Kidney (tissue), 14 donors: ENCODE measurements around the gene STIM1. TPM values are rescaled to one million over a fixed set of nuclear protein-coding genes. Genes with fewer than 3 reads are reported as not detected.

Experiments
- DNase-seq, 5 donors: peaks; one replicate each; pipeline ENCODE4 v3.0.0-alpha.2; 2013 to 2020
- FAIRE-seq: peaks from 2 replicates; lab custom pipeline; 2012; peaks lifted over from hg19 to GRCh38; lab: Jason Lieb, UNC
- H3K27ac ChIP-seq, 2 donors: one replicate each; pipeline ENCODE4 v1.7.0; 2013; ENCODE audit warnings: low read depth in 2 of 2, low read length in 2 of 2, inconsistent platforms in 1 of 2
- H3K27me3 ChIP-seq: one replicate; pipeline ENCODE4 v1.7.1; 2013; ENCODE audit warnings: low read length, inconsistent platforms; ENCODE audit not compliant: control insufficient read depth, insufficient read depth
- H3K36me3 ChIP-seq, 3 donors: one replicate each; pipeline versions ENCODE4 v1.7.0 to v1.7.1; 2013; ENCODE audit warnings: low read length in 3 of 3, control low read depth in 1 of 3, inconsistent platforms in 1 of 3; ENCODE audit not compliant: insufficient read depth in 3 of 3, control insufficient read depth in 2 of 3
- H3K4me1 ChIP-seq, 3 donors: one replicate each; pipeline versions ENCODE4 v1.7.0 to v1.7.1; 2013; ENCODE audit warnings: low read length in 3 of 3, inconsistent platforms in 1 of 3, low read depth in 1 of 3; ENCODE audit not compliant: control insufficient read depth in 2 of 3, insufficient read depth in 2 of 3
- H3K4me3 ChIP-seq, 3 donors: one replicate each; pipeline versions ENCODE4 v1.7.0 to v1.8.1; 2013; ENCODE audit warnings: low read length in 3 of 3, control low read depth in 1 of 3, inconsistent platforms in 1 of 3
- H3K9ac ChIP-seq, 3 donors: one replicate each; pipeline versions ENCODE4 v1.7.0 to v1.7.1; 2013; ENCODE audit warnings: low read length in 3 of 3, control low read depth in 1 of 3, inconsistent platforms in 1 of 3
- H3K9me3 ChIP-seq, 3 donors: one replicate each; pipeline versions ENCODE4 v1.7.0 to v1.7.1; 2013; ENCODE audit warnings: low read length in 3 of 3, control low read depth in 1 of 3, inconsistent platforms in 1 of 3; ENCODE audit not compliant: control insufficient read depth in 2 of 3, insufficient read depth in 1 of 3
- intact Hi-C: fragments of 100-400 bp; cut with DNase I; formaldehyde crosslinking; loops from one replicate; pipeline ENCODE4 v1.11.1; 2022
- polyA plus RNA-seq: library from polyadenylated mRNA; stranded (reverse); fragments of 350-450 nt; fragmentation: Illumina TruSeq; extraction: RNeasy Lipid Tissue Mini Kit (QIAGEN cat#74804); gene quantifications from one replicate; pipeline ENCODE4 v1.2.3, GENCODE V29; 2014; ENCODE audit warnings: low read depth, low replicate concordance; ENCODE audit not compliant: insufficient read depth
- total RNA-seq: library from RNA; stranded (reverse); fragmentation: NEBNext Ultra II Directional; extraction: Animal tissue kit (Norgen Biotek cat#: 25700); gene quantifications from one replicate; pipeline ENCODE4 v1.2.1, GENCODE V29; 2021
- TF ChIP-seq, protein P1 (sequence below): IDR thresholded peaks from 3 replicates; pipeline ENCODE4 v1.5.1; 2012; ENCODE audit warnings: mild to moderate bottlenecking, moderate library complexity, borderline replicate concordance; ENCODE audit not compliant: insufficient read depth; ENCODE audit errors: extremely low read depth
- donor health status: control.
- donor health status: control.
- donor health status: control.
- donor health status: control.
- donor health status: control.
- donor health status: DM: yes; HTN: yes; CAD: no.
- donor health status: Normal renal cell carcinoma (clear cell type).

The STIM1 gene
- total and polyA plus RNA-seq, 2 donors from 2014 or later: 15.7 to 68.0 TPM

GRCh38 chr11:3936517-3936916 lies 81.1 kb downstream of the STIM1 start:
- intact Hi-C loops: no loop called here
- FAIRE-seq (no peak), DNase-seq (no peak)
- TF ChIP-seq, protein P1, sequence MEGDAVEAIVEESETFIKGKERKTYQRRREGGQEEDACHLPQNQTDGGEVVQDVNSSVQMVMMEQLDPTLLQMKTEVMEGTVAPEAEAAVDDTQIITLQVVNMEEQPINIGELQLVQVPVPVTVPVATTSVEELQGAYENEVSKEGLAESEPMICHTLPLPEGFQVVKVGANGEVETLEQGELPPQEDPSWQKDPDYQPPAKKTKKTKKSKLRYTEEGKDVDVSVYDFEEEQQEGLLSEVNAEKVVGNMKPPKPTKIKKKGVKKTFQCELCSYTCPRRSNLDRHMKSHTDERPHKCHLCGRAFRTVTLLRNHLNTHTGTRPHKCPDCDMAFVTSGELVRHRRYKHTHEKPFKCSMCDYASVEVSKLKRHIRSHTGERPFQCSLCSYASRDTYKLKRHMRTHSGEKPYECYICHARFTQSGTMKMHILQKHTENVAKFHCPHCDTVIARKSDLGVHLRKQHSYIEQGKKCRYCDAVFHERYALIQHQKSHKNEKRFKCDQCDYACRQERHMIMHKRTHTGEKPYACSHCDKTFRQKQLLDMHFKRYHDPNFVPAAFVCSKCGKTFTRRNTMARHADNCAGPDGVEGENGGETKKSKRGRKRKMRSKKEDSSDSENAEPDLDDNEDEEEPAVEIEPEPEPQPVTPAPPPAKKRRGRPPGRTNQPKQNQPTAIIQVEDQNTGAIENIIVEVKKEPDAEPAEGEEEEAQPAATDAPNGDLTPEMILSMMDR: no peak
- Histone ChIP-seq H3K9me3 (no peaks in the 10 kb centered on the region), H3K9ac (no peak overlapping the region), H3K27ac (no peak overlapping the region), H3K27me3 (no peaks in the 10 kb centered on the region), H3K4me1 (no peaks in the 10 kb centered on the region), H3K4me3 (no peak overlapping the region), H3K36me3 (no peaks in the 10 kb centered on the region)

DNA sequence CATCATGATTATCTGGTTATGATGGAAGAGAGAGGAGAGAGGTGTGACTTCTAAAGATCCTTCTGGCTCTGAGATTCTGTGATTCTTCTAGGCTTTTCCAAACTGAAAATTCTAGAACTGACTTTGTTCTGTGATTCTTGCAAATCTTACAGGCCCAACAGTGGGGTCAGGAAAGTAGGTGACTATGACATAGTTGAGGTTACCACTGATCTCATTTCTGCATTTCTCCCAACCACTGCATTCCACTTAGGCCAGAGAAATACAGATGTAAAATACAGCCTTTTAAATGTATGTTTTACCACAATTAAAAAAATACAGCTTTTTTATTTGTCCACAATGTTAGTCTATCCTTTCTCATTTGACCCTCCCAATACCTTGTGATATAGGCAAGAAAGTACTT lies 83.7 kb downstream of the STIM1 start:
- Histone ChIP-seq H3K27ac (no peak overlapping the region), H3K9me3 (no peaks in the 10 kb centered on the region), H3K36me3 (no peaks in the 10 kb centered on the region), H3K4me3 (no peak overlapping the region), H3K4me1 (peaks cover 0 to 5% (median 0%) of the 10 kb centered on the region in 3 donors), H3K27me3 (no peaks in the 10 kb centered on the region), H3K9ac (no peak overlapping the region)
- intact Hi-C loops: no loop called here
- DNase-seq (no peak), FAIRE-seq (no peak)
- TF ChIP-seq, protein P1: no peak

- no peak overlapping the region for H3K27ac ChIP-seq
- H3K9me3 ChIP-seq: no peaks in the 10 kb centered on the region
- TF ChIP-seq, protein P1: no peak
- H3K4me1 ChIP-seq: peaks cover 0 to 5% (median 0%) of the 10 kb centered on the region in 3 donors
- H3K36me3 ChIP-seq: no peaks in the 10 kb centered on the region
- DNase-seq (no peak), FAIRE-seq (no peak)
- no peak overlapping the region for H3K9ac ChIP-seq
- H3K27me3 ChIP-seq: no peaks in the 10 kb centered on the region
- intact Hi-C loops: no loop called here
- H3K4me3 ChIP-seq: no peak overlapping the region
Measured at GRCh38 chr11:3939651-3940190, 84.3 kb downstream of the STIM1 start.
